Neuronal stem cell (in vitro differentiated cells): ENCODE results near the gene ATP8A2.
A peak's percentile ranks its signal among the peaks of the same experiment; 100 is the strongest.

Experiments
- DNase-seq: peaks from one replicate; pipeline ENCODE4 v3.0.0-alpha.2; 2013; ENCODE audit warnings: low spot score
- H2AFZ ChIP-seq: one replicate; pipeline ENCODE4 v1.6.1; 2013; ENCODE audit warnings: mild to moderate bottlenecking, low read length, inconsistent platforms
- H2AK5ac ChIP-seq: 2 replicates; pipeline ENCODE4 v1.6.1; 2013; ENCODE audit warnings: low read depth, mild to moderate bottlenecking, inconsistent platforms, low read length, moderate library complexity, mixed read lengths
- H2BK120ac ChIP-seq: 2 replicates; pipeline ENCODE4 v1.6.1; 2013; ENCODE audit warnings: low read depth, mild to moderate bottlenecking, inconsistent platforms, low read length, moderate library complexity, mixed read lengths
- H2BK12ac ChIP-seq: one replicate; pipeline ENCODE4 v1.6.1; 2013; ENCODE audit warnings: low read length, inconsistent platforms
- H2BK15ac ChIP-seq: 2 replicates; pipeline ENCODE4 v1.6.1; 2013; ENCODE audit warnings: mild to moderate bottlenecking, low read length, inconsistent platforms, mixed read lengths
- H2BK5ac ChIP-seq: one replicate; pipeline ENCODE4 v1.6.1; 2013; ENCODE audit warnings: inconsistent platforms, mild to moderate bottlenecking, low read length, moderate library complexity
- H3K14ac ChIP-seq: one replicate; pipeline ENCODE4 v1.6.1; 2013; ENCODE audit warnings: low read length, inconsistent platforms
- H3K18ac ChIP-seq: 2 replicates; pipeline ENCODE4 v1.6.1; 2013; ENCODE audit warnings: low read length, inconsistent platforms
- H3K23ac ChIP-seq: 2 replicates; pipeline ENCODE4 v1.6.1; 2013; ENCODE audit warnings: low read depth, mild to moderate bottlenecking, mixed read lengths, low read length, inconsistent platforms; ENCODE audit not compliant: poor library complexity
- H3K27ac ChIP-seq: replicated peaks from 3 replicates; pipeline ENCODE4 v1.5.1; 2013; ENCODE audit warnings: low read length, inconsistent platforms
- H3K27me3 ChIP-seq, 3 experiments: 2 replicates each; pipeline ENCODE4 v1.6.1; 2013; ENCODE audit warnings: low read length in 3 of 3, mild to moderate bottlenecking in 2 of 3, inconsistent platforms in 1 of 3, low read depth in 1 of 3, mixed read lengths in 1 of 3, moderate library complexity in 1 of 3; ENCODE audit not compliant: control insufficient read depth in 3 of 3, insufficient read depth in 3 of 3
- H3K36me3 ChIP-seq, 2 donors: replicated peaks in 1 of 2; 2 replicates each; pipeline ENCODE4 v1.6.1; 2013; ENCODE audit warnings: low read length in 2 of 2; ENCODE audit not compliant: control insufficient read depth in 2 of 2, insufficient read depth in 2 of 2
- H3K4ac ChIP-seq: 2 replicates; pipeline ENCODE4 v1.6.1; 2013; ENCODE audit warnings: inconsistent platforms, mild to moderate bottlenecking, low read length, moderate library complexity
- H3K4me1 ChIP-seq, 2 donors: 1 replicate in 1 of 2; 2 replicates in 1 of 2; pipeline ENCODE4 v1.6.1; 2013; ENCODE audit warnings: low read length in 2 of 2, low read depth in 1 of 2; ENCODE audit not compliant: control insufficient read depth in 2 of 2, insufficient read depth in 1 of 2
- H3K4me2 ChIP-seq: one replicate; pipeline ENCODE4 v1.6.1; 2013; ENCODE audit warnings: mild to moderate bottlenecking, low read length, inconsistent platforms; ENCODE audit not compliant: insufficient read depth, poor library complexity, severe bottlenecking
- H3K4me3 ChIP-seq, 2 donors: 2 replicates each; pipeline ENCODE4 v1.5.1; 2013; ENCODE audit warnings: low read length in 2 of 2, mild to moderate bottlenecking in 2 of 2, inconsistent platforms in 1 of 2, moderate library complexity in 1 of 2
- H3K79me1 ChIP-seq: one replicate; pipeline ENCODE4 v1.6.1; 2013; ENCODE audit warnings: low read depth, mild to moderate bottlenecking, inconsistent platforms, low read length, moderate library complexity
- H3K9ac ChIP-seq: one replicate; pipeline ENCODE4 v1.6.1; 2013; ENCODE audit warnings: mild to moderate bottlenecking, low read depth, low read length, inconsistent platforms; ENCODE audit not compliant: poor library complexity
- H3K9me3 ChIP-seq, 2 donors: replicated peaks in 1 of 2; 2 replicates each; pipeline versions ENCODE3 to v1.6.1; 2013; ENCODE audit warnings: low read length in 2 of 2, mild to moderate bottlenecking in 2 of 2, inconsistent platforms in 1 of 2, low read depth in 1 of 2, mixed read lengths in 1 of 2, moderate library complexity in 1 of 2; ENCODE audit not compliant: control insufficient read depth in 2 of 2, insufficient read depth in 1 of 2
- H4K8ac ChIP-seq: one replicate; pipeline ENCODE4 v1.6.1; 2013; ENCODE audit warnings: low read depth, mild to moderate bottlenecking, inconsistent platforms, low read length, moderate library complexity
- H4K91ac ChIP-seq: one replicate; pipeline ENCODE4 v1.6.1; 2013; ENCODE audit warnings: low read length, low read depth, mild to moderate bottlenecking, inconsistent platforms; ENCODE audit not compliant: poor library complexity
- WGBS, 2 donors: extraction: QIAGEN DNeasy Blood & Tissue Kit; methylation state at CpG; one replicate each; pipeline ENCODE4 v1.1.7; 2013; ENCODE audit warnings: missing lambda C conversion rate in 2 of 2, mixed read lengths in 1 of 2; ENCODE audit not compliant: insufficient read length in 2 of 2, insufficient replicate concordance in 1 of 2; ENCODE audit errors: extremely low coverage in 2 of 2; 5-methylcytosine and 5-hydroxymethylcytosine counted together

Gene ATP8A2

GRCh38 chr13:25865391-25865790 is 493.6 kb downstream of the ATP8A2 start:
- no peaks in the 10 kb centered on the region for H3K9me3 ChIP-seq
- H3K9ac ChIP-seq: no peak overlapping the region
- no peak overlapping the region for H4K91ac ChIP-seq
- H3K27ac ChIP-seq: no peak overlapping the region
- no peak overlapping the region for H2BK120ac ChIP-seq
- no peak overlapping the region for H2BK12ac ChIP-seq
- no peak overlapping the region for H3K4me2 ChIP-seq
- H3K79me1 ChIP-seq: no peaks in the 10 kb centered on the region
- no peak overlapping the region for H2AFZ ChIP-seq
- H4K8ac ChIP-seq: no peak overlapping the region
- no CpG with 5 or more reads among the region's 2 CpGs for WGBS, 2 donors
- no peaks in the 10 kb centered on the region for H3K36me3 ChIP-seq
- H3K14ac ChIP-seq: no peak overlapping the region
- no peak overlapping the region for H3K4me3 ChIP-seq
- no peak overlapping the region for H3K23ac ChIP-seq
- H3K4ac ChIP-seq: no peak overlapping the region
- no peak overlapping the region for H2BK15ac ChIP-seq
- no peak overlapping the region for H3K18ac ChIP-seq
- peaks cover 0 to 14% of the 10 kb centered on the region in 2 donors for H3K4me1 ChIP-seq
- H2BK5ac ChIP-seq: no peak overlapping the region
- H2AK5ac ChIP-seq: no peak overlapping the region
- DNase-seq: no peak
- H3K27me3 ChIP-seq: peaks cover 0 to 4% (median 0%) of the 10 kb centered on the region in 3 experiments

GRCh38 chr13:25867038-25867437 is 495.3 kb downstream of the ATP8A2 start:
- no peak overlapping the region for H2BK12ac ChIP-seq
- H4K8ac ChIP-seq: no peak overlapping the region
- H2BK15ac ChIP-seq: no peak overlapping the region
- no peak overlapping the region for H3K23ac ChIP-seq
- no peak overlapping the region for H4K91ac ChIP-seq
- no peak overlapping the region for H3K18ac ChIP-seq
- peaks cover 0 to 12% of the 10 kb centered on the region in 2 donors for H3K4me1 ChIP-seq
- H3K14ac ChIP-seq: no peak overlapping the region
- H3K79me1 ChIP-seq: no peaks in the 10 kb centered on the region
- H3K4me3 ChIP-seq: no peak overlapping the region
- no peaks in the 10 kb centered on the region for H3K36me3 ChIP-seq
- H3K4ac ChIP-seq: no peak overlapping the region
- peaks cover 0 to 4% (median 0%) of the 10 kb centered on the region in 3 experiments for H3K27me3 ChIP-seq
- no peak overlapping the region for H2AK5ac ChIP-seq
- no peak overlapping the region for H3K27ac ChIP-seq
- DNase-seq: no peak
- H2AFZ ChIP-seq: no peak overlapping the region
- H2BK5ac ChIP-seq: no peak overlapping the region
- no peak overlapping the region for H3K4me2 ChIP-seq
- no peaks in the 10 kb centered on the region for H3K9me3 ChIP-seq
- H3K9ac ChIP-seq: no peak overlapping the region
- H2BK120ac ChIP-seq: no peak overlapping the region

- no peak overlapping the region for H2BK12ac ChIP-seq
- H3K4me2 ChIP-seq: no peak overlapping the region
- no peak overlapping the region for H3K23ac ChIP-seq
- H3K27ac ChIP-seq: no peak overlapping the region
- no peak overlapping the region for H3K14ac ChIP-seq
- no peak overlapping the region for H3K18ac ChIP-seq
- no peak overlapping the region for H3K4ac ChIP-seq
- H2BK5ac ChIP-seq: no peak overlapping the region
- H3K9me3 ChIP-seq: no peaks in the 10 kb centered on the region
- H3K27me3 ChIP-seq: peaks cover 0 to 4% (median 0%) of the 10 kb centered on the region in 3 experiments
- no peak overlapping the region for H4K91ac ChIP-seq
- H3K4me3 ChIP-seq: no peak overlapping the region
- H2BK120ac ChIP-seq: no peak overlapping the region
- no peaks in the 10 kb centered on the region for H3K36me3 ChIP-seq
- no peak overlapping the region for H2BK15ac ChIP-seq
- H2AK5ac ChIP-seq: no peak overlapping the region
- no peaks in the 10 kb centered on the region for H3K79me1 ChIP-seq
- no peak overlapping the region for H2AFZ ChIP-seq
- H3K9ac ChIP-seq: no peak overlapping the region
- whole genome bisulfite sequencing, 2 donors: no CpG with 5 or more reads among the region's 5 CpGs
- DNase-seq: no peak
- H4K8ac ChIP-seq: no peak overlapping the region
- H3K4me1 ChIP-seq: peaks cover 0 to 13% of the 10 kb centered on the region in 2 donors
These were observed 496.7 kb downstream of the ATP8A2 start for GRCh38 chr13:25868490-25868889.

- no peak overlapping the region for H2BK120ac ChIP-seq
- no peak overlapping the region for H3K14ac ChIP-seq
- H3K4me3 ChIP-seq: no peak overlapping the region
- no peak overlapping the region for H2AFZ ChIP-seq
- no peak overlapping the region for H4K91ac ChIP-seq
- H3K4ac ChIP-seq: no peak overlapping the region
- H3K36me3 ChIP-seq: no peaks in the 10 kb centered on the region
- H3K4me2 ChIP-seq: no peak overlapping the region
- H2BK15ac ChIP-seq: peak overlapping the region; percentile 25
- peak overlapping the region; percentile 87 for H2AK5ac ChIP-seq
- DNase-seq: no peak
- no peak overlapping the region for H4K8ac ChIP-seq
- H3K9ac ChIP-seq: no peak overlapping the region
- H3K23ac ChIP-seq: no peak overlapping the region
- H2BK5ac ChIP-seq: no peak overlapping the region
- peaks cover 0 to 12% of the 10 kb centered on the region in 2 donors for H3K4me1 ChIP-seq
- H3K79me1 ChIP-seq: no peaks in the 10 kb centered on the region
- peaks cover 0 to under 1% (median 0%) of the 10 kb centered on the region in 3 experiments for H3K27me3 ChIP-seq
- peak overlapping the region; percentile 66 for H3K18ac ChIP-seq
- no peak overlapping the region for H3K27ac ChIP-seq
- H3K9me3 ChIP-seq: no peaks in the 10 kb centered on the region
- H2BK12ac ChIP-seq: peak overlapping the region; percentile 35
- no CpG with 5 or more reads among the region's 12 CpGs for WGBS, 2 donors
These were observed 498.2 kb downstream of the ATP8A2 start for GRCh38 chr13:25869941-25870340.
